ENCODE results near the gene SIL1.
"Not testable (repeated sequence)": the region's sequence is repeated elsewhere in the genome, so short reads cannot be mapped to it uniquely, and the experiment has no call there.

Gene SIL1

DNA sequence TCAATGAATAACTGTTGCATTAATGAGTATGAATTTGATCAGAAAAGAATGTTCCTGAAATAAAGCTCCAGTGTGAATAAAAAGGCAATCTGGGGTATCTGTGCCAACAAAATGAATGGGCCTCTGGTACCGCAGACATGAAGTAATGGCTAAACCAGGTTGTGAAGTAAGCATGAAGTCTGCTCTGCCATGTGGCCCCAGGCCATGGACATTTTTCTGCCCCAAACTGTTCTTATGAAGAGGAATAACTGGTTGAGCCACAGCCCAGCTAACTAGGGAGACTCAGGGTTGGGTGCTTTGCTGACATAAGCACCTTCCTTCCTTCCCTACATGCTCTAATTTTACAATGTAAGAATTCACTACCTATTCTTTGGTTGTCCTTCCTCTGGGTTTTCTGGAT is 175.6 kb downstream of the SIL1 start:
- no peak for DNase-seq (ENCODE audit: low spot score)

DNA sequence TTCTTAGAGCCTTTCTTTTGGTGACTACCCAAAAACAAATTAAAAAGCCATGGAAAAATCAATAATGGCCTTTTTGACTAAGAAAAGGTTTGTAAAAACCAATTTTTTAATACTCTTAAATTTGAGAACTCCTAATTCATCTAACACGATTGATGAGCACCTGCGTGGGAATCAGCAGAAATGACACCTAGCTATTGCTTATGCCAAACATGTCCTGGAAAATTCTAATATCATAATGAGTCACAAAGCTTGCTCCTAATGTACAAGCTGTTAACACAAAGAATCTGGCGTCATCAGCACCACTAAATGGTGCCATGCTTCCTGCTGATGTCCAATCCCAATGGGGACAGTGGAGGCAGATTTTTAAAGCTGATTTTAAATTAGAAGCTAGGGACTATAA is 176.8 kb downstream of the SIL1 start:
- DNase-seq (ENCODE audit: low spot score): no peak

DNA sequence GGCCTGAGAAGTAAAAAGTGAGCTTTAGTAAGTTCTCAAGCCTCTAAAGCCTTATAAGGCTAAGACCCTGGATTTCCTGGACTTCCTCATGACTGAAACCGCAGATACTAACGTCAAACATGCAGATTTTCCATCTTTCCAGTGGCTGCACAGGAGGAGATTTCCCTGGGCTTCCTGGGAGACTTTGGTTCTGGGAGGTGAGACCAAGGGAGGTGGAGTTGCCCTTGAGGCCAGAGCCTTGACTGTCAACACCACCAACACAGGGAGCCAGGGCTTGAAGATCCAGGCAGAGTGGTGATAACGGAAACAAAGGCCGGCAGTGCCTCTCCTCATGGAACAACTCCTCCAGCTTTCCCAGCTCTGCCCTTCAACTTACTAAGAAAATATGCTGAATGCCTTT is 178.3 kb downstream of the SIL1 start:
- DNase-seq (ENCODE audit: low spot score): no peak

DNA sequence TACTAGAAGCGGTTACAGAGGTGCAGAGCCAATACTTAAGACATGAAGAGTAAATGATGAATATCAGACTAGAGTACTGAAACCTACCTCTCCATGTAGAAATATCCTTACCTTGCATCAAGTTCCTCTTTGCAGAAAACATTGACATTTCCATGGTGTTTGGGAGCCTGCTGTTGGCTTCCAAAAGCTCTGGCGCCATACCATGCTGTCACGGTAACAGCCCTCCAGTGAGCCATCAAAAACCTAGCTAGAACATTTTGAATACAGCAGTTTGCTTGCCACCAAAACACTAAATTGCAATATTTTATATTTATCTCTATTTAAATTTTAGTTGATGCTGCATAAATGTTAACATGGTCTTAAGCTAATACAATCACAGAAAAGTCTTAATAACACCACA is 179.0 kb downstream of the SIL1 start:
- no peak for DNase-seq (ENCODE audit: low spot score)

DNA sequence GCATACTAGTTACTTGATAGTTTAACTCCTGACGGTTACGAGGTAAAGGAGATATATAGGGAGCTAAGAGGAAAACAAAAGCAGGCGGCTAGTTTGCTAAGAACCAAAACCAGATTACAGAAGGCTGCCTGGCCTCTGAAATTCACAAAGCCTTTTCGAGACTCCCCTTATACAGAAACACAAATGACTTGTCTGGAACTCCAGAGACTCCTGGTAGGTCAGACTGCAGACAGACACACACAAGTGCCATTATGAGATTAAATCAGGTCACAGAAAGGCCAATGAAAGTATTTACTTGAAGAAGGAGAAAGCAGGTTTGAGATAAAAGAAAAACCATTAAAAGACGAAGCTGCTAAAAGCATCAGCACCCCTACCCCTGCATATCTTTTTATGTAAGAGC is 180.5 kb downstream of the SIL1 start:
- no peak for DNase-seq (ENCODE audit: low spot score)

DNA sequence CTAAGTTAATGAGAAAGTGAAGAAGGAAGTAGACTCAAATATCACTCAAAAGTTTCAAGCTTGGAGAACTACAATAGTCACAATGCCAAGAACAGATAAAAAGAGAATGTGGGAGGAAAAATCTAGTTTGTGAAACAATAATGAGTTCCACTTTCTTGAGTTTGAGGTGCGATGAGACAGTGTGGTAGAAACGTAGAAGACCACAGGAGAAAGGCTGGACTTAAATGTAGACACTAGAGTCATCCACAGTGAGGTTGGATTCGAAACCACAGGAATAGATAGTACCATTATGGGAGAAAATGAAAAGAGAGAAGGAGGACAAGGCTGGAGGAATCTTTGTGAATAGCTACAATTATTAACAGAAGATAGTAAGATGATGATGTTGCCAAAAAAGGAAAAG is 182.0 kb downstream of the SIL1 start:
- no peak for DNase-seq (ENCODE audit: low spot score)

DNA sequence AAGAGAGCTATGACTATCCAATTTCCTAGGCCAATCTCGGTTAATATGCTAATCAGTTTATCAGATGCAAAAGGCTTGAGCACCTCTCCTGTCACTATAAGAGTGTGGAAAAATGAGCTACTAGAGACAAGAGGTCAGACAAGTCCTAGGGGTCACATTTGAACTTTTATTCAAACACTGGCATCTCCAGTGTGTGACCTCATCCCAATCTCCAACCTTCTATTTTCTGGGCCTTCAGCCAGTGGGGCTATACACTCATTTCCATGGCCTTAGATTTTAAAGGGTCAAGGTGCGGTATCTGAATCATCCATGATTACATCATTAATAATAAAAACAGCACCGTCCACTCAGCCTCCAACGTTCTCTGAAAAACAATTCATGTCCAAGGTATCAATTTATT is 183.4 kb downstream of the SIL1 start:
- peak; percentile 60 for DNase-seq (ENCODE audit: low spot score)

DNA sequence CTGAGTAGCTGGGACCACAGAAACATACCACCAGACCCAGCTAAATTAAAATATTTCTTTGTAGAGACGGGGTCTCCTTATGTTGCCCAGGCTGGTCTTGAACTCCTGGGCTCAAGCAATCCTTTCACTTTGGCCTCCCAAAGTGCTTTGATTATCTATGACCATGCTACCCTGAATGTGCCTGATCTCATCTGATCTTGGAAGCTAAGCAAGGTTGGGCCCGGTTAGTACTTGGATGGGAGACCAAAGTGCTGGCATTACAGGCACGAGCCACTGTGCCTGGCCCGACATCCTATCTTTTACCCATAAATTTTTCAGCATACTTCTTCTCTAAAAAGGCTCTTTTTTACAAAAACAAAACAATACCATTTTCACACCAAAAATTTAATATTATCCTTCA is 186.0 kb downstream of the SIL1 start:
- DNase-seq (ENCODE audit: low spot score): no peak

DNA sequence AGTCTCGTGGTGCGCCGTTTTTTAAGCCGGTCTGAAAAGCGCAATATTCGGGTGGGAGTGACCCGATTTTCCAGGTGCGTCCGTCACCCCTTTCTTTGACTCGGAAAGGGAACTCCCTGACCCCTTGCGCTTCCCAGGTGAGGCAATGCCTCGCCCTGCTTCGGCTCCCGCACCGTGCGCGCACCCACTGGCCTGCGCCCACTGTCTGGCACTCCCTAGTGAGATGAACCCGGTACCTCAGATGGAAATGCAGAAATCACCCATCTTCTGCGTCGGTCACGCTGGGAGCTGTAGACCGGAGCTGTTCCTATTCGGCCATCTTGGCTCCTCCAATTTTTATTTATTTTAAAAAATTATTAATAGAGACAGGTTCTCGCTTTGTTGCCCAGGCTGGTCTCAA is 187.0 kb downstream of the SIL1 start:
- not testable (repeated sequence) for DNase-seq (ENCODE audit: low spot score)

DNA sequence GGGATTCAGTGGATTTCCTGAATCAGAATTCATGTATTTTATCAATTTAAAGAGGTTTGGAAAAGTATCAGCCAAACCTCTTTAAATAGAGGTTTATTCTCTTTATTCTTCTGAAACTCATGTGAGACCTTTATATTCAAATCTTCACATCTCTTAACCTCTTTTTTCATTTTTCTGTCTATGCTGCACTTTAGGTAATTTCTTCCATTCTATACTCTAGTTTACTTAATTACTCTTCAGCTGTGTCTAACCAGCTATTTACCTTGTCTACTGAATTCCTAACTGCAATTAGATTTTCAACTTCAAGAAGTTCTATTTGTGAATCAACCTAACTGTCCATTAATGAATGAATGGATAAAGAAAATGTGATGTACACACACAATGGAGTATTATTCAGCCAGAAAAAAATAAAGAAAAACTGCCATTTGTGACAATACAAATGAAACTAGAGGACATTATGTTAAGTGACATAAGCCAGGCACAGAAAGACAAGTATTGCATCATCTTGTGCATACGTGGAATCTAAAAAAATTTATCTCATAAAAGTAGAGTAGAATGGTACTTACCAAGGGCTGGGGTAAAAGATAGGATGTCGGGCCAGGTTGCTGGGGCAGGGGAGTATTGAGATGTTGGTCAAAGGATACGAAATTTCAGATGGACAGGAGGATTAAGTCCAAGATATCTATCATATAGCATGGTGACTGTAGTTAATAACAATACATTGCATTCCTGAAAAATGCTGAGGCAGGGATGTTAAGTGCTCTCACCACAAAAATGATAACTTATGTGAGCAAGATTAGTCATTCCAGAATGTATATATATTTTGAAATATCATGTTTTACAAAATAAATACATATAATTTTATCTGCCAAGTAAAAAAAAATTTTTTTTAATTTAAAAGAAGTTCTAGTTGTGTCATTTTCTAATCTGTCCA is 193.5 kb downstream of the SIL1 start:
- no peak for DNase-seq (ENCODE audit: low spot score)

DNA sequence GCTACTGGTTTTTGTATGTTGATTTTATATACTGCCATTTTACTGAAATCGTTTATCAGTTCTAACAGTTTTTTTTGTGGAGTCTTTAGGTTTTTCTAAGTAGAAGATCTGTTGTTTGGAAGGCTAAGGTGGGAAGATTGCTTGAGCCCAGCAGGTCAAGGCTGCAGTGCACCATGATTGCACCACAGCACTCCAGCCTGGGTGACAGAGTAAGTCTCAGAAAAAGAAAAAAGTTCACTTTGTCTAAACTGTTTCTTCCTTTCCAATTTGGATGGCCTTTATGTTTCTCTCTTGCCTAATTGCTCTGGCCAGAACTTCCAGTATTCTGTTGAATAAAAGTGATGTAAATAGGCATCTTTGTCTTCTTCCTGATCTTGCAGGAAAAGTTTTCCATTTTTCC is 198.5 kb downstream of the SIL1 start:
- DNase-seq (ENCODE audit: low spot score): no peak

DNA sequence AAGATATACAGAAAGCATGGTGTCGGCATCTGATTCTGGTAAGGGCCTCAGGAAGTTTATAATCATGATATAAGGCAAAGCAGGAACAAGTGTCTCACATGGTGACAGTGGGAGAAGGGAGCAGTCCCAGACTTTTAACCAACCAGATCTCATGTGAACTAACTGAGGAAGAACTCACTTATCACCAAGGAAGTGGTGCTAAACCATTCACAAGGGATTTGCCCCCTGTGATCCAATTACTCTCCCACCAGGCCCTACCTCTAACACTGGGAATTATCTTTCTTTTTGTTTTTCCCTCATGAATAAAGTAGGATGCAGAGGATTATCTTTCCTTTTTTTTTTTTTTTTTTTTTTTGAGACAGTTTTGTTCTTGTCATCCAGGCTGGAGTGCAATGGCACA is 199.6 kb downstream of the SIL1 start:
- no peak for DNase-seq (ENCODE audit: low spot score)

DNA sequence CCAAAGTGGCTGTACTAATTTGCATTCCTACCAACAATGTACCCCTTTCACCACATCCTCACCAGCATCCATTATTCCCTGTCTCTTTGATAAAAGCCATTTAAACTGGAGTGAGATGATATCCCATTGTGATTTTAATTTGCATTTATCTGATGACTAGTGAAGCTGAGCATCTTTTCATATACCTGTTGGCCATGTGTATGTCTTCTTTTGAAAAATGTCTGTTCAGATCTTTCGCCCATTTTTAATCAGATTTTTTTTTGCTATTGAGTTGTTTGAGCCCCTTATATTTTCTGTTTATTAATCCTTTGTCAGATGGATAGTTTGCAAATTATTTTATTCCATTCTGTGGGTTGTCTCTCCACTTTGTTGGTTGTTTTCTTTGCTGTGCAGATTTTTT is 202.0 kb downstream of the SIL1 start:
- no peak for DNase-seq (ENCODE audit: low spot score)

DNA sequence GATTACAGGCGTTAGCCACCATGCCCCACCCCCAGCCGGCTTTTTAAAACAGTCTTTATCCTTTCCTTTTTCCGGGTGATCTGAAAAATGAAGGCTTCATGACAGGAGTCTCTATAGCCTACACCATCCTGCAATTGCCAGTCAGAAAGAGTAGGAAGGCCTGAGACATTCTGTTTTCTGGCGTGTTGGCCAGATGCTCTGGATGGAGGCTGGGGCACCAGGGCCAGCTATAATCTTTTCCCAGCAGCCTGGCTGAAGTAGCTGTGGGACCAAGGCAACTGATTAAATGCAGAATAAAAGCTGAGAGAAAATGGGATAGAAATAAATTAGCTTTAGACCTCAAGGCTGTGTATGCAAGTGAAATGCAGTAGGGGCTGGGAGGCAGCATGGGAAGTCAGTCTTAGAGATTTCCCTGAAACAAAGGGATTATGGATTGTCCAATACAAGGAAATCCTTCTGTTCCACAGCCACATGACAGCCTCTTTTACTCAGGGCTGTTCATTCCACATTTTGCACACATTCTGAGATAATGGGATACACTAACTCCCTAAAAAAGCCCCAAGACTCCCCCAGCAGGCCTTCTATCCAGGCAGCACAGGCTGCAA is 207.1 kb downstream of the SIL1 start:
- DNase-seq (ENCODE audit: low spot score): no peak

DNA sequence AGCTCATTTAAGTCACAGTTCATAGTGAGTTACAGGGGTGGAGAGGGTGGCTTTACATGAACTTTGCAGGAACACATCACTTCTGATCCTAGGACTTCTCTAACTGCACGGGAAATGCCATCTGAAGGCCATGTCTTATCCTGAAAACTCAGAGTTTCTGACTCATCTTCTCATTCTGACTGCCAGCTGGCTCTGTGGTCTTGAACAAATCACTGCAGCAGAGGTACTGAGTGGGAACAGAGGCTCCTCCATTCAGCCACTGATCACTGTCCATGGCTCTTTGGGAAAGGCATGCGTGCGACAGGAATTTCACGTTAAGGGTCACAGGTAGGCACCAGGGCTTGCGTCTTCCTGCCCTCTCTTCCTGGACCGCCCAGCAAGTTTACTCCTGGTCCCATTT is 208.4 kb downstream of the SIL1 start:
- peak; percentile 24 for DNase-seq (ENCODE audit: low spot score)

DNA sequence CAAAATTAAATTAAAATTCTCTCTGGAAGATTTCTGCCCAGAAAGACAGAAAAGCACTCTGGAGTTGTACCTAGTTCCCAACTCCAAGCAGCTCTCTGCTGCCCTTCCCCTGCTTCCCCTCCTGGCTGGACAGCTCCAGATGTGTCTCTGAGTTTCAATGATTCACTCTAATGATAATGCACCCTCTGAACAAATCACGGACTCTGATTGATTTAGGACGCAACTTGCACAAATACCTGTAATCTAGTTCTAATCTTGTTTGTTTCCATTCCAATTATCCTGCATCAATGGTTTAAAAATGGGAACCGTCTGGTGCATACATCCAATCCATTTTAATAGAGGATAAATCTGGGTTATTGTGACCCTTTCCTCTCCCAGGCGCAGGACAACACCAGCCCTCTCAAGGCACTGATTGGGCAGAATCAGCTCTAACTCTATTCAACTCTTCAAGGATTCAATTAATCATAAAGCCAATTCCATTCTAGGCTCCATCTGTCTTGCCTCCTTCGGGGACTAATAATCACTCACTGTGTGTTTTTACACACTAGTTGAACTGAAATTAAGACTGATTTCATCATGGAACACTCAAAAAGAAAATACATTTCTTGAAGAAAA is 211.9 kb downstream of the SIL1 start:
- DNase-seq (ENCODE audit: low spot score): no peak

DNA sequence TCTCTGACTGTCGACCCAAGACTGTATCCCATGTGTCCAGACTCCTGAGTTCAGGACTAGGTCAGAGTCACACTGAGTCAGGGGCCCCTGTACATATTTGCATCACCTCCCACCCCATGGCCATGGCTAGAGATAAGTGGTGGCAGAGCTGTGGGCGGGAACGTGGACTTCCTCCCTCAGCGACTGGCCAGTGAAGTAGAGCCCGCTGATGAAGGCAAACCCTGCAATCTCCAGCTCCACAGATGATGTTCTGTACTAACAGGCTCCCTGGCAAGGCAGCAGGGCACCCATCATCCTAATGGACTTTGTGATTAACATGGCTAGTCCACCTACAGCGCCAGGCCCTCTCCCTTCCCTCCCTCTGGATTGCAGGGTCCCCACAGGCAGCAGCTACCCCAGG is 212.5 kb downstream of the SIL1 start:
- DNase-seq (ENCODE audit: low spot score): no peak

DNA sequence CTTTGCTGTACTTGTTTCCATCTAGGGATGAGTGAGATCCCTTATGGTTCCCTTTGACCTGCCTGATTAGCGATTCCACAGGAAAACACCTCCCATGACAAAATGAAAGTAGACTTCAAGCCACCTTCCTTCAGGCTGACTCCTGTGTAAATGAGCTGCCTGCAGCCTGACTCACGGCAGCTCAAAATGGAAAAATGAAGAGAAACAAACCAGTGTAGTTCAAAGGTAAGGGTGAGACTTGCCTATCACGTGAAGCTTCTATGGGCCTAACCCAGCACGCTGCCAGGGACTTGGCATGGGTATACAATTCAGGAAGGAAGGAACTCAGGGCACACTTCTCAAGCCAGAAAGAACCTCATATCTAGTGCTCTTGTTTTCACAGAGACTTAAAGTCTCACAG is 212.9 kb downstream of the SIL1 start:
- DNase-seq (ENCODE audit: low spot score): no peak

DNA sequence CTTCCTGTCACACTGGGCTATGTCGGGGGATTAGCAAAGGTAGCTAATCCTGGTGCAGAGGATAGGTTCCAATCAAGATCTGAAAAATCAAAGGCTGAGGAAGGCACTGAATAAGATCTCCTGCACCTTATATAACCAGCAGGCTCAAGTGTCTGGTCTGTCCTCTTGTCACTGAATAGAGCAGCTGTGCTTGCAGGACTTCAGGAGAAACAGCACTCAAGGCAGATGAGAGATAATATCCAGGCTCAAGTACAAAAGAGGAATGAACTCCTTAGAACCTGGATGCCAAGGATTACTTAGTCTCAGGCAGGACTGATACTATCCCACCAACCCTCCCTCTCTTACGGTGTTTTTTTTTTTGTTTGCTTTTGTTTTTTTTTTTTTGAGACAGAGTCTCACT is 214.2 kb downstream of the SIL1 start:
- no peak for DNase-seq (ENCODE audit: low spot score)

DNA sequence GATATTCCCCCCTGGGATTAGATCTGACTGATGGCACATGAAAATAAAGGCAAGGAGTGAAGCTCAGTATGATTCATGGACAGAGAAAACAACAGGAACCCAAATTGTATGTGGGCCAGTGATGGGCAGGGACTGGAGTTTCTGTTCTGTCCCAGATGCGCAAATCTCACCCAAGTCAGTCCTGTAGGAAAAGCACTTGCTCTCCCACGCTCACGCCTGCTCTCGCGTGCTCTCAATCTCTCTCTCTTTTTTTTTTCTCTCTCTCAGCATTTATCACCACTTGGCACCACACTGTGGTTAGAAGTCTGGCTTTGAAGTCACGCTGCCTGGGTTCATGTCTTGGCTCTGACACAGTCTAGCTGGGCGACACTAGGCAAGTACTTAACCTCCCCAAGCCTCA is 216.6 kb downstream of the SIL1 start:
- peak; percentile 31 for DNase-seq (ENCODE audit: low spot score)

DNA sequence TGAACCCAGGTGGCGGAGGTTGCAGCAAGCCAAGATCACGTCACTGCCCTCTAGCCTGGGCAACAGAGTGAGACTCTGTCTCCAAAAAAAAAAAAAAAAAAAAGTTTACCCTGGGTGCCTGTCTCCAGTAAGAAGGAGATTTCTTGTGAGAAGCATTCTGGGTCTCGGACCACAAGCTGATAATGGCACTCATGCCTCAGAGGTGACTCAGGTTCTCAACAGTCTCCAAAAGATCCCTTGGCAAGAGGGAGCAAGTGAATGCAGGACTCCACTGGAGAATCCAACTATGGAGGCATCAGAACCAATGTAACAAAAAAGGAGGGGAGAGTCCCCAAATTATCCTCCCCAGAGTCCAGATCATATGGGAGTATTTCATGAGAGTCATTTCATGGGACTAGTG is 217.0 kb downstream of the SIL1 start:
- DNase-seq (ENCODE audit: low spot score): peak; percentile 71

DNA sequence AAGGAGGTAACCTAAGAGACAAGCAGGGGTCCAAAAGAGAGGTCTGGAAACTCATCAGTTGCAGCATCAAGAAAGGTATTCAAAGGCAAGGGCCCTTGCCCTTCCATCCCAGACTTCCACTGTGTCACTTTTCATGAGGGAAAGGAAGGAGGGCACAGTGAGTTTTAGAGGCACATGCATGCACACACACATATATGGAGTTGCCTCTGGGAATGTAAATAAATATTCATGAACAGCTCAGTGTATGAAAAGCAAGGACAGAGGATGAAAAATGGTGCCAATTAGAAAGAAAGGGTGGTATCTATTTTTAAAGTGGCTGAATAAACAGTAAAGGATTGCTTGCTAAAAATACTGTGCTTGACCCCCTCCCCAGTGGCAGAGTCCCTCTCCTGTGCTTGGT is 217.7 kb downstream of the SIL1 start:
- no peak for DNase-seq (ENCODE audit: low spot score)

DNA sequence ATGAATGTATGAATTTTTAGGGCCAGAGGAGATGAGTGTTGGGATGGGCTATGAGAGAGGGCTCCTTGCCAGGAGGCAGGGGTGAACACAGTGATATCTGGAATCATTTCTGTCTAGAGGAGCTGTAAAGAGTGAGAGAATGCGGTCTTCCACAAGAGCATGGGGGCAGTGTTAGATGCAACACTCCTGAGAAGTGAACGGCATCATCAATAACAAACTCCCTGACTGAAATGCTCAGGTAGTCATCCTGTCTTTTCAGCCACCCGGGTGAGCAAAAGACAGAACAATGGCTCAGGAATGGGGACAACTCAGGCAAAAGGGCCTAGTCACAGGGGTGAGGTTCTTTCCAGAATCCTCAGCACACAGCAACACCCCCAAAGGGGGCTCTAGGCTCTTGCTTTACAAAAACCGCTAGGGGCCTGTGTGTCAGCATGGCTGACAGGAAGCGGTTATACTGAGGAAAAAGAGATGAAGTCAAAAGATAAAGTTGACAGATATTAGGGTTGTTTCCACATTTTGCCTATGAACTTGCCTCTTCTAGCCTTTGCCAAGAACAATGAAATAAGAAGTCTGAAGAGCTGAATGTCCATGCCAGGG is 218.4 kb downstream of the SIL1 start:
- DNase-seq (ENCODE audit: low spot score): no peak
